ENCODE measurements around the gene FER1L5. TPM values are rescaled to one million over a fixed set of nuclear protein-coding genes. Genes with fewer than 3 reads are reported as not detected.

The FER1L5 gene
- total and polyA plus RNA-seq, 2 of the 8 experiments (the other 6 are each of a cell fraction or from before 2014, with no cell fraction given): 0.23 to 0.88 TPM

DNA sequence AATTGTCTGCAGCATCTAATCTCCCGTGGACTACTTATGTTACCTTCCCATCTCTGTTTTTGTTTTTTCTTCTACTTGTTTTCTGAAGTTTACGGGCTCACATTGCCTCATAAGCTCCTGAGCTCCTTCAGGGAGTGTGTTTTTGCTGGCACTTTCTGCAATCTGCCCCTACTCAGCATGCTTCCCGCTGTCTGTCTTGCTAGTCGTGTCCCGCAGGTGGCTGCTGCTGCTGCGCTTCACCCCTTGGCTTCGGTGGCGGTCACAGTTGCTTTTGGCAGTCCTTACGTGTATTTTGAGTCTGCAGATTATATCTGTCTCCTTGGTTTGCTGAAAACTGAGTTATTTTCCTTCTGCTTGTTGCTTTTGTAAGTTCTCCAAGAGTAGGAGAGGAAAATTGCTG is 37.3 kb downstream of the FER1L5 start (continued):
- TF ChIP-seq KDM4A (IDR thresholded peaks at IDR 0.05; ENCODE audit: low read depth, low read length, severe bottlenecking) (no peak), SIX5 (IDR thresholded peaks at IDR 0.05; ENCODE audit: low read depth, low read length) (no peak)
- TF ChIP-seq, protein P1, sequence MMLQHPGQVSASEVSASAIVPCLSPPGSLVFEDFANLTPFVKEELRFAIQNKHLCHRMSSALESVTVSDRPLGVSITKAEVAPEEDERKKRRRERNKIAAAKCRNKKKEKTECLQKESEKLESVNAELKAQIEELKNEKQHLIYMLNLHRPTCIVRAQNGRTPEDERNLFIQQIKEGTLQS (IDR thresholded peaks at IDR 0.05; ENCODE audit: insufficient read depth, low read depth, low read length): no peak
